IgD-negative memory B cell (primary cell): ENCODE data around the gene ERF. TPM values are rescaled to one million over a fixed set of nuclear protein-coding genes. Genes with fewer than 3 reads are reported as not detected.

Experiments used
- H3K27ac Mint-ChIP-seq, 3 donors: one replicate each; pipeline ENCODE4 v1.8.0; 2020 to 2022; ENCODE audit warnings: mild to moderate bottlenecking in 3 of 3, mixed read lengths in 3 of 3, moderate library complexity in 1 of 3
- H3K27me3 Mint-ChIP-seq: one replicate; pipeline ENCODE4 v1.8.0; 2021; ENCODE audit warnings: mixed read lengths
- H3K36me3 Mint-ChIP-seq: one replicate; pipeline ENCODE4 v1.8.0; 2020; ENCODE audit warnings: mild to moderate bottlenecking, mixed read lengths
- H3K4me1 Mint-ChIP-seq, 3 donors: one replicate each; pipeline ENCODE4 v1.8.0; 2020 to 2022; ENCODE audit warnings: mixed read lengths in 3 of 3, mild to moderate bottlenecking in 1 of 3
- H3K4me3 Mint-ChIP-seq, 4 donors: one replicate each; pipeline ENCODE4 v1.8.0; 2020 to 2022; ENCODE audit warnings: mild to moderate bottlenecking in 4 of 4, mixed read lengths in 4 of 4, moderate library complexity in 3 of 4
- H3K9me3 Mint-ChIP-seq, 3 donors: one replicate each; pipeline ENCODE4 v1.8.0; 2020 to 2021; ENCODE audit warnings: mixed read lengths in 3 of 3, mild to moderate bottlenecking in 1 of 3
- polyA plus RNA-seq: library from polyadenylated mRNA; unstranded; fragments of 300-500 nt; fragmentation: Illumina TruSeq; gene quantifications from one replicate; pipeline ENCODE4 v1.2.3, GENCODE V29; 2021

The ERF gene
- polyA plus RNA-seq, 1 donor from 2014 or later = 6.7 TPM

DNA sequence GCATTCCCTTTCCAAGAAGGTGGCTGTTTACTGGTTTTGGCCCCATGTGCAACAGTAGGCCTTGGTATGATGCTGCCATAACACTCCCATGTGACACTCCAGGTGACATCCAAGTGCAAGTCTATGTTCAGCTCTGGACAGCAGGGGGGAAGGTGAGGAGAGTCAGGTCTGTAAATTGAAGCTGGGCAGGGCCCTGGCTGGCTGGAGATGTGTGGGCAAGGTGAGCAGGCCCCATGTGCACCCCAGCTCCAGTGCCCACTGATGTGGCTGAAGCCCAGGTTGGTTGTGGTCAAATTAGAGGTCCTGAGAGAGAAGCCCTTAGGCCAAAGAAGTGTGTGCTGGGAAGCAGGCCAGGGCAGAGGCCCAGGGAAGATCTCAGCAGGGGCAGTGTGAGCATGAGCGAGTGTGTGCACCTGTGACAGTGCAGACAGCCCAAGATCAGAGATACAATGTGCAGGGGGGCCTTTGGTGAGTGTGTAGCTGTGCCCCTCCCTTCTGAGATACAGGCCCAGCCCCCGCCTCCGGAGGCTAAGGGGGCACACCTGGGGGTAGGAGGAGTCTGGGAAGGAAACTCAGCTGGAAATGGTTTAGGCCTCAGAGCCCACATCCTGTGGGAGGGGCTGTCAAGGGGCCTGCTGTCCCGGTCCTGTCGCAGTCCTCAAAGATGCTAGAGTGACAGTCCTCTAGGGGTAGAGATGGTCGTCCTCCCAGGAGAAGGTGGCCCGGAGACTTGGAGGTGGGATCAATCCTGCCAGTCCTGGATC, 56.1 kb downstream of the ERF start:
- peaks cover 49 to 65% (median 57%) of the 10 kb centered on the region in 3 donors for H3K4me1 Mint-ChIP-seq
- H3K36me3 Mint-ChIP-seq = peaks cover 2% of the 10 kb centered on the region
- peak overlapping the region; percentile 97 to 98 (median 97) for H3K27ac Mint-ChIP-seq
- H3K27me3 Mint-ChIP-seq = peaks cover 1% of the 10 kb centered on the region
- H3K9me3 Mint-ChIP-seq = no peaks in the 10 kb centered on the region
- peak overlapping the region; percentile 80 to 92 (median 84) for H3K4me3 Mint-ChIP-seq

Other genes with a start within 250 kb of the ERF start
- not detected for gene GRIK5, start 184.9 kb downstream of the ERF start, polyA plus RNA-seq
- 24.8 TPM for gene ZNF574, start 179.0 kb downstream of the ERF start, polyA plus RNA-seq
- 89.1 TPM for gene POU2F2, start 122.7 kb downstream of the ERF start, polyA plus RNA-seq
- 159 TPM for gene DEDD2, start 37.5 kb downstream of the ERF start, polyA plus RNA-seq
- gene ZNF526, start 34.8 kb downstream of the ERF start, polyA plus RNA-seq = 8.0 TPM
- 24.5 TPM for gene GSK3A, start 12.5 kb downstream of the ERF start, polyA plus RNA-seq
- 4.5 TPM for gene CIC, start 14.1 kb upstream of the ERF start, polyA plus RNA-seq
- 0.55 TPM for gene PRR19, start 47.0 kb upstream of the ERF start, polyA plus RNA-seq
- gene PAFAH1B3, start 47.5 kb upstream of the ERF start, polyA plus RNA-seq = 49.0 TPM
- not detected for gene TMEM145, start 58.2 kb upstream of the ERF start, polyA plus RNA-seq
- gene MEGF8, start 70.5 kb upstream of the ERF start, polyA plus RNA-seq = 0.90 TPM
- 42.5 TPM for gene CNFN, start 135.2 kb upstream of the ERF start, polyA plus RNA-seq
- gene LIPE, start 172.3 kb upstream of the ERF start, polyA plus RNA-seq = 15.0 TPM
- 0.25 TPM for gene CXCL17, start 187.8 kb upstream of the ERF start, polyA plus RNA-seq